Dermis lymphatic vessel endothelial cell (primary cell): Measurements from ENCODE around the gene CDCA3. TPM values are rescaled to one million over a fixed set of nuclear protein-coding genes. Genes with fewer than 3 reads are reported as not detected.

Experiments
- total RNA-seq: library from RNA; depleted of rRNA; stranded (reverse); fragments of >200 nt; gene quantifications from 2 replicates; pipeline ENCODE4 v1.2.1, GENCODE V29; 2014

The CDCA3 gene
- total RNA-seq, result 2.7 and 3.4 TPM in 2 replicates

DNA sequence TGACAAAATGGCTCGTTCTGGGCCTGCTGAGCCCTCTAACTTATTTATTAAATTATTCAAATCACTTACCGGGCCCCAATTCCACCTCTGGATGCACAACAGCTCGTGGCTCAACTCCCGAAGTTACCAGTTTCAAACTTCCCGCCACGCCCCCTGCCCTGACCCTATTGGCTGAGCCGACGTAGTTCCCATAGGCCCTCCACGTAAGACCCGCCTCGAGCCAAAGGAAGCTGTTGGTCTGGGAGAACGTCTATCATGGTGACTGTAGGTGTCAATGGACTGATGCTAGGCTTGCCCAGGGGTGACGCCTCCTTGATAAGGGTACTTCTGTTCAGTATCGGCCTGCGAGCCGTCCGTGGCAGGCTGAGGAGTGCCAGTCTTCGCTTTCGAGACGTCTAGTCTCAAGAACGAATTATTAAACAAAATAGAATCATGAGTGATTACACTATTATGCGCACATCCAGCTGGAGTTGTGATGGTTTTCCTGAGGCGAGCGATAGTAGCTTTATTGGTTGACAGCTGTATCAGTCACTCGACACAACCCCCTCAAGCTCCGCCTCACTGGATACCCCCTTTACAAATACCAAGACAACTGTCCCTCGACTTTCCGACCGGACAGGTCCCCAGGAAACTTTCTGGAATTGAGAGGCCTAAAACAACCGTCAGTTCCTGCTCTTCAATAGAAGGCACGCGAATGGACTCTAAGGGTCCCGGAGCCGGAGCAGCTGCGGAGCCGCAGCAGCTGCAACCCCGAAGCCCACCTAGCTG, at the start of gene CDCA3:
Gene CDCA3, minus strand, starts transcription at position 134 of the 768 bp plus-strand sequence. CDS start 334 bp downstream, outside the sequence.

DNA sequence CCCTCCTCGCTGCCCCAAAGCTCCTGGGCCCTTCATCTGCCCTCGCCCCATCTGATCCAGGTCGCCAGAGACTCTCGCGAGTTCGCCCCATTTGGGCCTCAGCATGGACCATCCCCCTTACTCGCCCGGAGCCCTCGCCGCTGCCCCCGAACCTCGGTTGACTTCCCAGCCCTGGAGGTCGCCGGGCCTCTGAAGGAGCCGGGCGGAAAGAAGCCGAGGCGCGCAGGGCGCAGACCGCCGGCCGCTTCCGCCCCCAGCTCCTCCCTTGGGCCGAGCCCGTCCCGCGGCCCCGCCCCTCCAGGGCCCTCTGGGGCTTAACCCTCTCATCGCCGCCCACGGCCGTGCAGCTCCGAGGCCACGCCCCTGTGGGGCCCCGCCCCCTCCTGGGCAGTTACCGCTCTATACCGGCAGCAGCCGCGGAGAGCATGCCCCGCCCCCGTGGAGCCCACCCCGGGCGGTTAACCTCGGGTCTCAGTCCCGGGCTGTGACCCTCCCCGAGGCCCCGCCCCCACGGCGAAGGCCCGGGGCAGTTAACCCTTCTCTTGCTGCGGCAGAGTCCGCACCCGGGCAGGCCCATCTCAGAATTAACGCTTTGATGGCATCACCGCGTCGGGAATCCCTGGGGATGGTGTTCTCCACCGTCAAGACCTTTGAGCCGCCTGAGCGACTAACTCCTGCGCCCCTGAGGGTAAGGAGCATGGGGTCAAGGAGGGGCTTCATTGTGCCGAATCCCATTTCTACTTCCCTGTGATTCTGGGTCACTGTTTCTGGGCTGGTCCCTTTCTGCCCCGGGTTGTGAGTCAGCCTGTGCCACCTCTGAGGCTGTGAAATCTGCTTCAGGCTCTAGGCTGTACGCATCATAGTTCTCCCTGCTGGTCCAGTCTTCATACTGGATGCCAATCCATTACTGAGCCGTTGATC, 22.3 kb upstream of the CDCA3 start, which contains the start of gene SPSB2:
Gene SPSB2, minus strand, starts transcription at position 210 of the 921 bp plus-strand sequence. CDS start 402 bp downstream, outside the sequence.

DNA sequence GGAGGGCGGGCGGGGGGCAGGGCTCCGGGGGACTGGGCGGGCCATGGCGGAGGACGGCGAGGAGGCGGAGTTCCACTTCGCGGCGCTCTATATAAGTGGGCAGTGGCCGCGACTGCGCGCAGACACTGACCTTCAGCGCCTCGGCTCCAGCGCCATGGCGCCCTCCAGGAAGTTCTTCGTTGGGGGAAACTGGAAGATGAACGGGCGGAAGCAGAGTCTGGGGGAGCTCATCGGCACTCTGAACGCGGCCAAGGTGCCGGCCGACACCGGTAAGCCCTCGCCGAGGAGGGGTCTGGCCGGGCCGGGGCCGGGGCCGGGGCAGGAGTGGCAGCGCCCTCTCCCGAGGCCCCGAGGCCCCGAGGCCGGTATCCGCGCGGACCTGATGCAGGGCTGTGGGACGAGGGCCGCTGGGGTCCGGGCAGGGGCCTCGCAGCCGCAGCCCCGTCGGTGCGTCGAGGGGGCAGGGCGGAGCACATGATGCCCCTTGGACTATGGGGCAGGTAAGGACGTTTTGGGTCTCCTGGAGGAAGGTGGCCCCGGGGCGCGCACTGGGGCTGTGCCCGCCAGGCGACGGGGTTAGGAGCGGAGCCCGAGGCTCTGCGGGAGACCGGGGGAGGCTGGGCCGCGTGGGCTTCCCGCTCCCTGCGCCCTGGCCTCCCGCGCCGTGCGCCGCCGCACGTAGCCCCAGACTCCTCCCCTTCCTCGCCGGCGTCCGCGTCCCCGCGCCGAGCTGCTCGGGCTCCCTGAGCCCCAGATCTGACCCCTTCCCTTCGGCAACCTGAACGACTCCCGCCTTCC, 16.5 kb upstream of the CDCA3 start, which contains the start of gene TPI1:
Gene TPI1, plus strand, starts transcription at position 119 of the 798 bp plus-strand sequence. Its CDS starts 36 bp downstream, at position 155.

DNA sequence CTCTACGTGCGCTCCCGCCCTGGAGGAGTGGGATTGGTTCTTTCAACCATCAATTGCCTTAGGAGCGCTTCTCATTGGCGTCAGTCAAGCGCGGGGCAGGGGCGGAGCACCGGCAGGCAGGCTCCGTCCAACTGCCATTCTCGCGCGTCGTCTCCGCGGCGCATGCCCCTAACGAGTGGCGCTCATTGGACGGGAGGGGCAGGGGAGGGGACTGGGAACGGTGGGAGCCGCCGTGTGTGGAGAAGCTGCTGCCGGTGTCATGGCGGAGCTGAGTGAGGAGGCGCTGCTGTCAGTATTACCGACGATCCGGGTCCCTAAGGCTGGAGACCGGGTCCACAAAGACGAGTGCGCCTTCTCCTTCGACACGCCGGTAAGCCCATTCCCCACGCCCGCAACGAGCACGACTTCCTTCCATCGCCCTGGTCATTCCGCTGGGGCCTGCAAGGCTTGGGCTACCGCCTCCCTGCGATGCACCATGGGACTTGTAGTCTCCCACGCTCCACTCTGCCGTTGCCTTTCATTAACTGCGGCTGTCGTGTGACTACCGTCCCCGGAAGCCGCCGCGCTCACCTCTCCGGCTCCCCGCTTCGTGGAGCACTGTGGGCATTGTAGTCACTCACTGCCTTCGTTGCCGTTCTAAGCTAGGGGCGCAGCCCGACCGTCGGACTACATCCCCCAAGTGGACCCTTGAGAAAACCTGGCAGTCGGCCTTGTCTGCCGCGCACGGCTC, 1.0 kb upstream of the CDCA3 start, which contains the start of gene USP5:
Gene USP5, plus strand, starts transcription at position 230 of the 730 bp plus-strand sequence. Its CDS starts 30 bp downstream, at position 260.

GRCh38 chr12:6840761-6841515, 10.1 kb downstream of the CDCA3 start, which contains the start of gene GNB3:
TSS of gene GNB3 (plus strand) at chr12:6840925. CDS start at chr12:6841288, 363 bp downstream.

GRCh38 chr12:6827982-6828780, 22.9 kb downstream of the CDCA3 start, which contains the start of gene P3H3:
TSS of gene P3H3 (plus strand) at chr12:6828407. CDS start at chr12:6828441, 34 bp downstream.

GRCh38 chr12:6821591-6822425, 29.3 kb downstream of the CDCA3 start, which contains the start of gene GPR162:
TSS of gene GPR162 (plus strand) at chr12:6821821. CDS start at chr12:6823899, 2,078 bp downstream.

Other genes with a start within 250 kb of the CDCA3 start
- gene CHD4, start 243.9 kb downstream of the CDCA3 start, total RNA-seq, result 201 and 235 TPM in 2 replicates
- gene LPAR5, start 215.3 kb downstream of the CDCA3 start, total RNA-seq, result under 0.01 TPM in 1 of 2 replicates, not detected in the other
- 0.33 and 0.43 TPM in 2 replicates for gene ACRBP, start 203.9 kb downstream of the CDCA3 start, total RNA-seq
- gene ING4, start 188.2 kb downstream of the CDCA3 start, total RNA-seq, result 48.1 and 53.3 TPM in 2 replicates
- 7.8 and 8.0 TPM in 2 replicates for gene ZNF384, start 161.9 kb downstream of the CDCA3 start, total RNA-seq
- not detected in 2 replicates for gene PIANP, start 150.5 kb downstream of the CDCA3 start, total RNA-seq
- gene COPS7A, start 127.2 kb downstream of the CDCA3 start, total RNA-seq, result 43.1 and 45.3 TPM in 2 replicates
- 68.2 and 71.3 TPM in 2 replicates for gene MLF2, start 98.1 kb downstream of the CDCA3 start, total RNA-seq
- gene PTMS, start 84.9 kb downstream of the CDCA3 start, total RNA-seq, result 46.1 and 57.2 TPM in 2 replicates
- 0.09 and 0.22 TPM in 2 replicates for gene LAG3, start 78.8 kb downstream of the CDCA3 start, total RNA-seq
- not detected in 2 replicates for gene CD4, start 61.8 kb downstream of the CDCA3 start, total RNA-seq
- 0.09 and 0.22 TPM in 2 replicates for gene GPR162, start 29.5 kb downstream of the CDCA3 start, total RNA-seq
- gene P3H3, start 22.9 kb downstream of the CDCA3 start, total RNA-seq, result 10.2 and 10.9 TPM in 2 replicates
- gene GNB3, start 10.4 kb downstream of the CDCA3 start, total RNA-seq, result 0.11 and 0.26 TPM in 2 replicates
- 69.3 and 72.1 TPM in 2 replicates for gene USP5, start 864 bp upstream of the CDCA3 start, total RNA-seq
- gene TPI1, start 16.2 kb upstream of the CDCA3 start, total RNA-seq, result 630 and 802 TPM in 2 replicates
- gene SPSB2, start 22.0 kb upstream of the CDCA3 start, total RNA-seq, result 3.4 and 4.2 TPM in 2 replicates
- gene LRRC23, start 53.5 kb upstream of the CDCA3 start, total RNA-seq, result 2.0 and 3.8 TPM in 2 replicates
- gene ENO2, start 63.3 kb upstream of the CDCA3 start, total RNA-seq, result 0.60 and 1.1 TPM in 2 replicates
- 5.5 and 5.8 TPM in 2 replicates for gene ATN1, start 76.7 kb upstream of the CDCA3 start, total RNA-seq
- gene RNU7-1, start 92.5 kb upstream of the CDCA3 start, total RNA-seq, result not detected in 2 replicates
- gene C12orf57, start 92.7 kb upstream of the CDCA3 start, total RNA-seq, result 163 and 168 TPM in 2 replicates
- 3.3 and 3.5 TPM in 2 replicates for gene PTPN6, start 100.1 kb upstream of the CDCA3 start, total RNA-seq
- 147 and 175 TPM in 2 replicates for gene PHB2, start 119.4 kb upstream of the CDCA3 start, total RNA-seq
- gene EMG1, start 119.6 kb upstream of the CDCA3 start, total RNA-seq, result 26.4 and 33.7 TPM in 2 replicates
- gene LPCAT3, start 167.2 kb upstream of the CDCA3 start, total RNA-seq, result 9.4 and 10.8 TPM in 2 replicates
- gene C1S, start 209.4 kb upstream of the CDCA3 start, total RNA-seq, result 0.09 and 0.65 TPM in 2 replicates
- 0.43 and 1.5 TPM in 2 replicates for gene C1R, start 241.2 kb upstream of the CDCA3 start, total RNA-seq